OCI-M1 (cell line): ENCODE data around the gene DPP9.
"Not testable (repeated sequence)": the region's sequence is repeated elsewhere in the genome, so short reads cannot be mapped to it uniquely, and the experiment has no call there.

ENCODE experiments used
- DNase-seq: peaks from one replicate; lab custom pipeline; 2025; lab: John Stamatoyannopoulos, UW

DPP9 gene

GRCh38 chr19:4687396-4687795, 36.2 kb downstream of the DPP9 start:
- DNase-seq: no peak

- no peak for DNase-seq
Measured at GRCh38 chr19:4686700-4687099, 36.9 kb downstream of the DPP9 start.

- DNase-seq: no peak
Measured at GRCh38 chr19:4684312-4685095, 39.1 kb downstream of the DPP9 start.

GRCh38 chr19:4682417-4683200, 41.0 kb downstream of the DPP9 start:
- no peak for DNase-seq

GRCh38 chr19:4680021-4680420, 43.6 kb downstream of the DPP9 start:
- not testable (repeated sequence) for DNase-seq

GRCh38 chr19:4678881-4679790, 44.5 kb downstream of the DPP9 start:
- no peak for DNase-seq

- DNase-seq: peak; percentile 41
Measured at GRCh38 chr19:4676955-4677731, 46.5 kb downstream of the DPP9 start.

- no peak for DNase-seq
Measured at GRCh38 chr19:4675346-4675745, 48.3 kb downstream of the DPP9 start.

- DNase-seq: no peak
Measured at GRCh38 chr19:4673726-4674125, 49.9 kb downstream of the DPP9 start.

GRCh38 chr19:4673216-4673615, 50.4 kb downstream of the DPP9 start:
- no peak for DNase-seq

- no peak for DNase-seq
Measured at GRCh38 chr19:4671185-4671851, 52.3 kb downstream of the DPP9 start.

- DNase-seq: peak; percentile 99
Measured at GRCh38 chr19:4669723-4670480, 53.7 kb downstream of the DPP9 start, which contains the start of gene MYDGF. MYDGF (minus strand) TSS chr19:4670342; CDS start chr19:4670334, 8 bp downstream.

GRCh38 chr19:4664642-4665041, 59.0 kb downstream of the DPP9 start:
- no peak for DNase-seq

GRCh38 chr19:4662812-4663211, 60.8 kb downstream of the DPP9 start:
- no peak for DNase-seq

GRCh38 chr19:4662020-4662695, 61.5 kb downstream of the DPP9 start:
- DNase-seq: no peak

- DNase-seq: no peak
Measured at GRCh38 chr19:4660993-4661392, 62.6 kb downstream of the DPP9 start.

- DNase-seq: peak; percentile 78
Measured at GRCh38 chr19:4660181-4660791, 63.4 kb downstream of the DPP9 start.

GRCh38 chr19:4657835-4658234, 65.8 kb downstream of the DPP9 start:
- no peak for DNase-seq

- no peak for DNase-seq
Measured at GRCh38 chr19:4657262-4657661, 66.4 kb downstream of the DPP9 start.
